CD14-positive monocyte (primary cell): ENCODE data around the gene XPO6. TPM values are rescaled to one million over a fixed set of nuclear protein-coding genes. Genes with fewer than 3 reads are reported as not detected.

Experiments used
- DNase-seq, 3 donors: peaks; one replicate each; pipeline ENCODE4 v3.0.0-alpha.2; 2011 to 2022
- H2AFZ ChIP-seq: 2 replicates; pipeline ENCODE4 v1.6.0; 2012; ENCODE audit warnings: mild to moderate bottlenecking, low read depth, low read length, inconsistent platforms; ENCODE audit not compliant: insufficient read depth, poor library complexity, severe bottlenecking
- H3K27ac ChIP-seq, 2 donors: 1 replicate in 1 of 2; 2 replicates in 1 of 2; pipeline ENCODE4 v1.5.1; 2012 to 2013; ENCODE audit warnings: low read length in 2 of 2, control low read depth in 1 of 2, inconsistent platforms in 1 of 2, low read depth in 1 of 2, mild to moderate bottlenecking in 1 of 2
- H3K27me3 ChIP-seq, 2 donors: one replicate each; pipeline versions ENCODE4 v1.6.0 to v1.6.1; 2011 to 2013; ENCODE audit warnings: low read length in 2 of 2; ENCODE audit not compliant: control insufficient read depth in 2 of 2, insufficient read depth in 2 of 2
- H3K36me3 ChIP-seq, 2 donors: replicated peaks in 1 of 2; 1 replicate in 1 of 2; 2 replicates in 1 of 2; pipeline versions ENCODE4 v1.5.1 to v1.6.1; 2012 to 2013; ENCODE audit warnings: low read length in 2 of 2, control low read depth in 1 of 2, inconsistent platforms in 1 of 2, mild to moderate bottlenecking in 1 of 2; ENCODE audit not compliant: insufficient read depth in 2 of 2, control insufficient read depth in 1 of 2
- H3K4me1 ChIP-seq, 2 donors: 1 replicate in 1 of 2; 2 replicates in 1 of 2; pipeline versions ENCODE4 v1.5.1 to v1.6.1; 2012 to 2013; ENCODE audit warnings: low read length in 2 of 2, control low read depth in 1 of 2, inconsistent platforms in 1 of 2, mild to moderate bottlenecking in 1 of 2, moderate library complexity in 1 of 2; ENCODE audit not compliant: insufficient read depth in 2 of 2, control insufficient read depth in 1 of 2
- H3K4me2 ChIP-seq: replicated peaks from 2 replicates; pipeline ENCODE3; 2012; ENCODE audit warnings: low read length, moderate library complexity, mild to moderate bottlenecking; ENCODE audit not compliant: poor library complexity, severe bottlenecking; ENCODE audit errors: extremely low read depth
- H3K4me3 ChIP-seq, 3 experiments: fragments of 200-600 bp in 1 of 3; sonication (generic) in 1 of 3; replicated peaks in 1 of 3; 1 replicate in 2 of 3; 2 replicates in 1 of 3; pipeline ENCODE4 v1.5.1; 2011 to 2013; ENCODE audit warnings: low read length in 3 of 3, mild to moderate bottlenecking in 3 of 3, control low read depth in 2 of 3, low read depth in 2 of 3, inconsistent platforms in 1 of 3, moderate library complexity in 1 of 3
- H3K79me2 ChIP-seq: 2 replicates; pipeline ENCODE4 v1.6.0; 2012; ENCODE audit warnings: mild to moderate bottlenecking, control low read depth, inconsistent platforms, low read length, moderate library complexity; ENCODE audit not compliant: insufficient read depth
- H3K9ac ChIP-seq: 2 replicates; pipeline ENCODE4 v1.6.0; 2017; ENCODE audit warnings: low read length, mild to moderate bottlenecking; ENCODE audit not compliant: insufficient read depth, poor library complexity, severe bottlenecking
- H3K9me3 ChIP-seq, 2 donors: replicated peaks in 1 of 2; 1 replicate in 1 of 2; 2 replicates in 1 of 2; pipeline versions ENCODE4 v1.5.1 to v1.6.1; 2012 to 2013; ENCODE audit warnings: low read length in 2 of 2, control low read depth in 1 of 2; ENCODE audit not compliant: control insufficient read depth in 1 of 2, insufficient read depth in 1 of 2
- H4K20me1 ChIP-seq: 2 replicates; pipeline ENCODE4 v1.6.0; 2012; ENCODE audit warnings: mild to moderate bottlenecking, low read length, control low read depth, moderate library complexity; ENCODE audit not compliant: insufficient read depth
- H3K27ac Mint-ChIP-seq, 7 donors: one replicate each; pipeline ENCODE4 v1.8.0; 2020; ENCODE audit warnings: mild to moderate bottlenecking in 7 of 7, mixed read lengths in 7 of 7, moderate library complexity in 6 of 7, inconsistent platforms in 2 of 7
- H3K27me3 Mint-ChIP-seq, 3 donors: one replicate each; pipeline ENCODE4 v1.8.0; 2021 to 2022; ENCODE audit warnings: low read depth in 3 of 3, mild to moderate bottlenecking in 3 of 3, mixed read lengths in 3 of 3, moderate library complexity in 3 of 3, inconsistent platforms in 1 of 3
- H3K36me3 Mint-ChIP-seq, 2 donors: one replicate each; pipeline ENCODE4 v1.8.0; 2020; ENCODE audit warnings: mixed read lengths in 2 of 2, inconsistent platforms in 1 of 2, mild to moderate bottlenecking in 1 of 2
- H3K4me1 Mint-ChIP-seq: one replicate; pipeline ENCODE4 v1.8.0; 2020; ENCODE audit warnings: mild to moderate bottlenecking, mixed read lengths
- H3K4me3 Mint-ChIP-seq, 2 donors: one replicate each; pipeline ENCODE4 v1.8.0; 2020; ENCODE audit warnings: mild to moderate bottlenecking in 2 of 2, mixed read lengths in 2 of 2, moderate library complexity in 1 of 2
- H3K9me3 Mint-ChIP-seq, 7 donors: one replicate each; pipeline ENCODE4 v1.8.0; 2020 to 2022; ENCODE audit warnings: mixed read lengths in 7 of 7, mild to moderate bottlenecking in 6 of 7, moderate library complexity in 6 of 7, inconsistent platforms in 2 of 7
- WGBS: methylation state at CpG from one replicate; pipeline ENCODE4 v1.1.5; 2013; ENCODE audit warnings: missing lambda C conversion rate; ENCODE audit not compliant: insufficient coverage; 5-methylcytosine and 5-hydroxymethylcytosine counted together
- intact Hi-C, 2 donors: fragments of 100-400 bp; cut with micrococcal nuclease; formaldehyde crosslinking; loops; one replicate each; pipeline versions ENCODE4 v1.15.0 to v1.15.1; 2023
- polyA plus RNA-seq, 3 donors: library from polyadenylated mRNA; depleted of rRNA in 1 of 3; unstranded in 2 of 3; stranded (reverse) in 1 of 3; fragments of 300-500 nt in 2 of 3; fragments of >200 nt in 1 of 3; fragmentation: Illumina TruSeq in 2 of 3; gene quantifications; 1 replicate in 2 of 3; 2 replicates in 1 of 3; pipeline ENCODE4 v1.2.3, GENCODE V29; 2012 to 2021
- TF ChIP-seq, protein P1 (sequence below): fragments of 200-600 bp; IDR thresholded peaks from one replicate; pipeline ENCODE4 v1.8.0; 2022; ENCODE audit warnings: antibody characterized with exemption, mild to moderate bottlenecking

Gene XPO6
- polyA plus RNA-seq, 3 donors: 35.7 to 166 (median 38.3) TPM

DNA sequence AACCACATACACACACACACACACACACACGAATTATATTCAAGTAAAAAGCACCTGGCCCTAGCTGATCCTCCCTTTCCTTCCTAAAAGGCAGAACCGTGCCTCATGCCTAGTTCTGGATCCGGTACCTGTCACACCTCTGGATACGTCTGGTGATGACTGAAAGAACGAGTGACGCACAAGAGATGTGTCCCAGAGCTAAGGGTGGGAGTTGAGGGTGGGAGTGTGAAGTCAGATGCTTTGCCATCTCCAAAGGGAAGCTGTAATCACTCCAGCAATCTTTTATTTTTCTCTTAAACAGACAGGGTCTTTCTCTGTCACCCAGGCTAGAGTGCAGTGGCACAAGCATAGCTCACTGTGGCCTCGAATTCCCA lies 121.8 kb downstream of the XPO6 start:
- DNase-seq: no peak
- peaks cover 22% of the 10 kb centered on the region for H4K20me1 ChIP-seq
- H3K79me2 ChIP-seq: no peaks in the 10 kb centered on the region
- H2AFZ ChIP-seq: no peak overlapping the region
- H3K27ac ChIP-seq: no peak overlapping the region
- peaks cover 0 to 5% of the 10 kb centered on the region in 2 donors for H3K36me3 ChIP-seq
- H3K4me3 ChIP-seq: no peak overlapping the region
- WGBS: 88% methylated on average over 2 of the region's 7 CpGs
- Mint-ChIP-seq H3K4me3 (no peak overlapping the region), H3K27me3 (peaks cover 0 to 4% (median 4%) of the 10 kb centered on the region in 3 donors), H3K4me1 (no peaks in the 10 kb centered on the region), H3K9me3 (no peaks in the 10 kb centered on the region), H3K36me3 (peaks cover 5 to 6% of the 10 kb centered on the region in 2 donors), H3K27ac (peak overlapping the region in 2 of 7 donors; percentile 41 to 51)
- H3K4me2 ChIP-seq: no peak overlapping the region
- no peaks in the 10 kb centered on the region for H3K27me3 ChIP-seq
- no peaks in the 10 kb centered on the region for H3K9me3 ChIP-seq
- TF ChIP-seq, protein P1, sequence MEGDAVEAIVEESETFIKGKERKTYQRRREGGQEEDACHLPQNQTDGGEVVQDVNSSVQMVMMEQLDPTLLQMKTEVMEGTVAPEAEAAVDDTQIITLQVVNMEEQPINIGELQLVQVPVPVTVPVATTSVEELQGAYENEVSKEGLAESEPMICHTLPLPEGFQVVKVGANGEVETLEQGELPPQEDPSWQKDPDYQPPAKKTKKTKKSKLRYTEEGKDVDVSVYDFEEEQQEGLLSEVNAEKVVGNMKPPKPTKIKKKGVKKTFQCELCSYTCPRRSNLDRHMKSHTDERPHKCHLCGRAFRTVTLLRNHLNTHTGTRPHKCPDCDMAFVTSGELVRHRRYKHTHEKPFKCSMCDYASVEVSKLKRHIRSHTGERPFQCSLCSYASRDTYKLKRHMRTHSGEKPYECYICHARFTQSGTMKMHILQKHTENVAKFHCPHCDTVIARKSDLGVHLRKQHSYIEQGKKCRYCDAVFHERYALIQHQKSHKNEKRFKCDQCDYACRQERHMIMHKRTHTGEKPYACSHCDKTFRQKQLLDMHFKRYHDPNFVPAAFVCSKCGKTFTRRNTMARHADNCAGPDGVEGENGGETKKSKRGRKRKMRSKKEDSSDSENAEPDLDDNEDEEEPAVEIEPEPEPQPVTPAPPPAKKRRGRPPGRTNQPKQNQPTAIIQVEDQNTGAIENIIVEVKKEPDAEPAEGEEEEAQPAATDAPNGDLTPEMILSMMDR: no peak
- intact Hi-C loops: no loop called here
- no peak overlapping the region for H3K9ac ChIP-seq
- H3K4me1 ChIP-seq: no peaks in the 10 kb centered on the region

DNA sequence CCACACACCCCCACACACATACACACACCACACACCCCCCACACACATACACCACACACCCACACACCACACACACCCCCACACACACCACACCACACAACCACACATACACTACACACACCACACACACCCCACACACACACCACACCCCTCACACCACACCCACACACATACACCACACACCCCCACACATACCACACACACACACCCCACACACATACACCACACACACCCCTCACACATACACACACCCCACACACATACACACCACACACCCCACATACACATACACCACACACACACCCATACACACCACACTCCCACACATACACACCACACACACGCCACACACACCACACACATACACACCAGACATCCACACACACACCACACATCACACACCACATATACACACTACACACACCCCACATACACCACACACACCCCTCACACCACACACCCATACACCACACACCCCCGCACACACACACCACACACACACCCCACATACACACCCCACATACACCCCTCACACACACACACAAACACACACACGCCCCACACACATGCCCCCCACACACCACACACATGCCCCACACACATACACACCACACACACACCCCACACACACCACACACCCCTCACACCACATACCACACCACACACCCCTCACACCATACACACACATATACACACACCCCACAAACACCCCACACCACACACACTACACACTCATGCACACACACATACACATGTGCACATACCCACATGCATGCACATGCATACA lies 122.4 kb downstream of the XPO6 start:
- H3K9me3 ChIP-seq: no peaks in the 10 kb centered on the region
- Mint-ChIP-seq H3K9me3 (no peaks in the 10 kb centered on the region), H3K4me3 (no peak overlapping the region), H3K27ac (peak overlapping the region in 1 of 7 donors; percentile 51), H3K36me3 (peaks cover 2 to 3% of the 10 kb centered on the region in 2 donors), H3K4me1 (no peaks in the 10 kb centered on the region), H3K27me3 (peaks cover 2 to 4% (median 4%) of the 10 kb centered on the region in 3 donors)
- no peaks in the 10 kb centered on the region for H3K79me2 ChIP-seq
- H2AFZ ChIP-seq: no peak overlapping the region
- no peak overlapping the region for H3K27ac ChIP-seq
- peaks cover 22% of the 10 kb centered on the region for H4K20me1 ChIP-seq
- no peak overlapping the region for H3K4me2 ChIP-seq
- intact Hi-C loops: no loop called here
- TF ChIP-seq, protein P1: no peak
- no peak overlapping the region for H3K9ac ChIP-seq
- H3K4me1 ChIP-seq: no peaks in the 10 kb centered on the region
- H3K4me3 ChIP-seq: no peak overlapping the region
- WGBS: 87% methylated on average over 2 of the region's 3 CpGs
- peaks cover 0 to 5% of the 10 kb centered on the region in 2 donors for H3K36me3 ChIP-seq
- DNase-seq: no peak
- no peaks in the 10 kb centered on the region for H3K27me3 ChIP-seq
